Mononuclear cell (primary cell): ENCODE data around the gene GPRIN2. TPM values are rescaled to one million over a fixed set of nuclear protein-coding genes. Genes with fewer than 3 reads are reported as not detected.
"Not testable (repeated sequence)": the region's sequence is repeated elsewhere in the genome, so short reads cannot be mapped to it uniquely, and the experiment has no call there.

Source experiments
- H3K27me3 ChIP-seq: 2 replicates; pipeline ENCODE4 v1.6.0; 2011; ENCODE audit warnings: low read length, control low read depth; ENCODE audit not compliant: insufficient read depth
- H3K4me1 ChIP-seq: 2 replicates; pipeline ENCODE4 v1.5.1; 2011; ENCODE audit warnings: mild to moderate bottlenecking, low read length, control low read depth; ENCODE audit not compliant: insufficient read depth
- H3K4me3 ChIP-seq: 2 replicates; pipeline ENCODE4 v1.5.1; 2011; ENCODE audit warnings: mild to moderate bottlenecking, low read length, moderate library complexity
- H3K9me3 ChIP-seq: 2 replicates; pipeline ENCODE4 v1.5.1; 2011; ENCODE audit warnings: low read depth, mild to moderate bottlenecking, control low read depth, low read length
- total RNA-seq: library from RNA; depleted of rRNA; stranded (reverse); fragments of >200 nt; gene quantifications from one replicate; pipeline ENCODE4 v1.2.3, GENCODE V29; 2012

The GPRIN2 gene
- total RNA-seq, 1 donor: not detected

DNA sequence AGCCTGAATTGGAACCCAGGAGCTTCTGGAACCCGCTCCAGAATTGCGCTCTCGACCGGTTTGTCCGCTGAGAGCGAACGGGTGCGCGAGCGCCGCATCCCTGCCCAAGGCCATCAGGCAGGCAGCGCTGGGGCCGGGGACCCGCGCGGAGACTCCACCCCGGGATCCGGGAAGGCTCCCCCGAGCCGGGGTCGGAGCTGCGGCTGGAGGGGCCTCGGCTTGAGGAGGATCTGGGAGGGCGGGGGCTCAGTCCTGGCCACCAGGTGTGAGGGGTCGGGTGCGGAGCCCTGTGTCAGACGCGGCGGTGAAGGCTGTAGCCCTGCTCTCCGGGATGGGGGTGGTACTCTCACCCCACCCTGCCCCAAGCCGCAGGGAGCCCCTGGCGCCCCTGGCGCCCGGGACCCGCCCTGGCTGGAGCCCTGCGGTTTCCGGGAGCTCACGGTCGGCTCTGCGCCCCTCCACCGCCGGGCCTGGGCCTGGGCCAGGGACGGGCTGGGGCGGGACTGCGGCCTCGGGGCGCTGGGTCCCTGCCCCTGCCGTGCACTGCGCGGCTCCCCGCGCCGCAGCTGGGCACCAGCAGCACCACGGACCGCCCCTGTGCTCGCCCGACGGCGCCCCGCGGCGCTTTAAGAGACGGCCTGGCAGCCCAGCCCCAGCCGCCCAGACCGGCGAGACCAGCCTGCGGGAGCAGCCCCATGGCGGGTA, 22.2 kb upstream of the GPRIN2 start, which contains the start of gene SYT15:
Gene SYT15, plus strand, starts transcription at position 655 of the 705 bp plus-strand sequence. Its CDS starts 41 bp downstream, at position 696.
- not testable (repeated sequence) for H3K4me3 ChIP-seq, H3K4me1 ChIP-seq, H3K27me3 ChIP-seq, H3K9me3 ChIP-seq

DNA sequence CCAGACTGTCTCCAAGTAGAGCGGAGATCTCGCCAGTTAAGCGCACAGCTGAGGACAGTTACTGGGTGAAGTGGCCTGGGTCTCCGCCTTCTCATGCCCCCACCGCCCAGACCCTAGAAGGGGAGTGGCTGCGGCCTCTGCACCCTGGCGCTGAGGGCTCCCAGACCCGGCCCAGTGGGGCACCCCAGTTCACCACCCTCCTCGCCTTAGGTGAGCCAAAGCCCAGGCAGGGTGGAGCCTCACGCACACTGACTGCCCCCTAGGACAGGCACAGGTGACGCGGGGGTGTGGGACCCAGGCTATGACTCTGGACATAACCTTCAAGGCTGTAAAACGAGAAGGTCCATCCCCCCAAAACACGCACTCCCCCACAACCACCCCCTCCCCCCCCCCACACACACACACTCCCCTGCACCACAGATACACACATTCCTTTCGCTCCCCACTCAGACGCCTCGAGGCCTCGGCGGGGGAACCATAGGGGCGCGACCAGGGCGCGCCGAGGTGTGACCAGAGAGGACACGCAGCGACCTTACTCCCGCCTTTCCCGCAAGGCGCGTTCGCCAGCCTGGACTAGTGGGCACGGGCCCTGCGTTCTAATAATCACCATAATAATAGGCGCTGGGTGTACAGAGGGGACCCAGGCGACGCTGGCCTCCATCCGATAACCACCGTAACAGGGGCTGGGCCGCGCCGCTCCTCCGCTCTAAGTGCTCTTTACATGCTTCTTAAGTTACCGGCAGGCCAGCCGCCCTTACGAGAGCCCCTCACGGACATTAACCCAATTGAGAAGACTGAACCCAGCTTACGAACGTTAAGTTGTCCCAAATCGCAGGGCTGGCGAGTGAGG, 21.4 kb upstream of the GPRIN2 start:
- not testable (repeated sequence) for H3K4me3 ChIP-seq, H3K27me3 ChIP-seq, H3K9me3 ChIP-seq, H3K4me1 ChIP-seq

DNA sequence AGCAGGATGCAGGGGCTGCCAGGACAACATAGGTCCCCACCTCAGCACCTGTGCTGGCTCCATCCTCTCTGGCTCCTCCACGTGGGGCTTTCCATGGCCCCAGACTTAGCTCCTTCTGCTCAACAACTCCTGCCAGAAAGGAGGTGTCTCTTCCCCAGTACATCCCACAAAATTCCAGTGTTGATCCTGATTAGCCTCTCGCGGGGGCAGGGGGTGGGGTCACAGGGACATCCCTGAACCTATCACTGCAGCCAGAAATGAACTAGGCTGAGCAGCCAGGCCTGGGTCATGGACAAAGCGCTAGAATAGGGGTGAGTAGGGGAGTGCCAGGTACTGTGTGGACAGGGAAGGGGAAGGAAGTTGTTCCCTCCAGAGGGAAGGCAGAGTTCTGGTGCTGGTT, 17.4 kb upstream of the GPRIN2 start:
- not testable (repeated sequence) for H3K4me3 ChIP-seq, H3K27me3 ChIP-seq, H3K4me1 ChIP-seq, H3K9me3 ChIP-seq

DNA sequence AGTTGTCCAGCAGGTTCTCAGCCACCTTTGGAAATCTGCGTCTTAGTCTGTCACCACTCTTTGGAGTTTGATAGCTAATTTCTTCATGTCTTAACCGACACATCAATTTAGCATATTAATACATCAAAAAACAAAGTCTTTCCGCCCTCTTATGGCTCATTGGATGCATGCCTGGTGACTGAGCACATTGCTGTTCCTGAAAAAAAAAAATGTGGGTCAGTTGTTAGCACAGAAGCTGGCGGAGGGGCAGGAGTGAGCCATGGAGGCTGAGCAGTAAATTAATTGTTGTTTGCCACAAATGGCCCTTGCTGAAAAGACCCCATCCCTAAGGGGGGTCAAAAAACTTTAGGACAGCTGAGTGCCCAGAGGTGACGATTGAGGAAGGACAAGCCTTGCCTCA, 16.9 kb upstream of the GPRIN2 start:
- H3K9me3 ChIP-seq, H3K4me1 ChIP-seq, H3K4me3 ChIP-seq, H3K27me3 ChIP-seq: not testable (repeated sequence)

DNA sequence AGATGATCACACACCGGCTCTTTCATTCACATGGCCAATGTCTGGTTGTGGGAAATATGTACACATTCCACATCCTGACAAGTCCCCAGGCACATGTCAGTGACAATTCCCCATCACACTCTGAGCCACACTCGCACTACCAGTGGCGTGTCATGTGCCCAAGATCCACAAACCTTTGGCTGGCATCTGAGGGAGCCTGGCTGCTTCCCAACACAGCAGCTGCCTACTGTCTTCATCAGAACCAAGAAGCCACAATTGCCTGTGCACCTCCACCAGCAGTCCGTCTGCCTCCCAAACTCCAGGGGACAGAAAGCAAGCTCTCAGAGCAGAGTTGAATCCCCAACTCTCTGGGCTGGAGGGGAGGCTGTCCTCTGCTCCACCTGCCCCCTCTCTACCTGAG, 16.3 kb upstream of the GPRIN2 start:
- not testable (repeated sequence) for H3K4me1 ChIP-seq, H3K4me3 ChIP-seq, H3K27me3 ChIP-seq

DNA sequence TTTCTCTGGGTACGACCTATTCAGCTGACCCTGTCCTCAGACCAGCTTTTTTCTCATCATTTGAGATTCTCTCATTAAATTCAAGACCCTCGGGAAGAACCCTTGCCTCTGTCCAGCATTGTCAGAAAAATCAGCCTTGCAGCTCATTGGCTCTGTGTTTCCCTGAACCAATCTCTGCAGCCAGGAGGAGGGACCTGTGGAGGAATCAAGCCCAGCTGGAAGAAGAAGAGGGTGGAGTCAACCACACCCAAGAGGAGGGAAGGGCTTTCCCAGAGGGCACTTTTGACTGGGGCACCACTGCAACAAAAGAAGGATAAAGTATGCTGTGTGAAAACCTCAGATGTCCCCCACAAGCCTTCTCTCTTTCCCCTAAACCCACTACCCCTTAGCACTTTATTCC, 14.2 kb upstream of the GPRIN2 start:
- H3K4me1 ChIP-seq, H3K4me3 ChIP-seq, H3K27me3 ChIP-seq, H3K9me3 ChIP-seq: not testable (repeated sequence)

More for the DNA sequence above, 16.3 kb upstream of the GPRIN2 start:
- not testable (repeated sequence) for H3K9me3 ChIP-seq

DNA sequence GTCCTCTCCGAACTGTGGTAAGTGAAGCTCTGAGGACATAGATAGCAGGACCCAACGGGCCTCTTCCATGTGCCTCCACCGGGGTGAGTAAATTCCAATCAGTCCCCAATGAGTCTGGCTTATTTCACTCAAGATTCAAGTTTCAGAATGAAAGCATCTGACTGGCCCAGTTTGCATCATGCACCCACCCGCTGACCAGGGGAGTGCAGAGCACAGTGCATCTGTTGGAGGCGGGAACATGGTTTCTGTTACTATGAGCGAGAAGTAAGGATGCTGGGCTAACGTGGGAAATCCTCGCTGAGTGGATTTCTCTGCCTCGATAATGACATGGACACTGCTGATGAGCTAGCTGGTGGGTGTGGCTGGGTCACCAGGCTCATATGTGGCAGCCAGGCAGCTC, 10.7 kb upstream of the GPRIN2 start:
- H3K9me3 ChIP-seq, H3K4me1 ChIP-seq, H3K4me3 ChIP-seq, H3K27me3 ChIP-seq: not testable (repeated sequence)

DNA sequence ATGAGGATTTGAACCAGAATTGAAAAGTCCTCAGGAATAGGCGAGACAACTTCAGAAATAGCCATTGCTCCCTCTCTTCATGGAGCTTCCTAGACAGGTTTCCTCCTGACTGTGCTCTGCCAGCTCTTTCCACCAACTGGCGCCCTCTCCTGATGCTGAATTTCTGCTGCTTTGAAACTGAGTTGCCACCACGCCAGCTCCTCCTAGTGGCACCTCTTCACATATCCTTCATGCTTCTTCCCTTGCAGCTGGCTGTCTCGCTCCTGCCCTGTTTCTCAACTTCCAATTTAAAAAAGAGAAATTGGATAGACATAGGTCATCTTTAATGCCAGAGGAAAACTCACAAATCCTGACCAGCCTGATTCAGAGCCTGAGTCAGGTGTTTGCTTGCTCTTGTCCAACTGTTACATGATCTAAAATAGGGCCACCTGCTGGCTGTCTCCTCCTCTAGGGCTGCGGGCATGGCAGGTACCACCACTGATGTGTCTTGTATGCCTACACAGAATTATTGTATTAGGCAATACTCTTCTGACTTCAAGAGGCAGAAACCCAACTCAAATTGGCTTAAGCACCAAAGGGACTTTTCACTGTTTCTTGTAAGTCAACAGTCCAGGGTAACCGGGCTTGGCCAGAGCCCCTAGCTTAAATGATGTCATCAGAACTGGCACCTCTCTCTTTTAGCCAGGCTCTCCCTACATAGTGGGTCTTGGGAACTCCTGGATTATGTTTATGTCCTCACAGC, 9.3 kb upstream of the GPRIN2 start:
- not testable (repeated sequence) for H3K27me3 ChIP-seq, H3K4me3 ChIP-seq, H3K4me1 ChIP-seq

DNA sequence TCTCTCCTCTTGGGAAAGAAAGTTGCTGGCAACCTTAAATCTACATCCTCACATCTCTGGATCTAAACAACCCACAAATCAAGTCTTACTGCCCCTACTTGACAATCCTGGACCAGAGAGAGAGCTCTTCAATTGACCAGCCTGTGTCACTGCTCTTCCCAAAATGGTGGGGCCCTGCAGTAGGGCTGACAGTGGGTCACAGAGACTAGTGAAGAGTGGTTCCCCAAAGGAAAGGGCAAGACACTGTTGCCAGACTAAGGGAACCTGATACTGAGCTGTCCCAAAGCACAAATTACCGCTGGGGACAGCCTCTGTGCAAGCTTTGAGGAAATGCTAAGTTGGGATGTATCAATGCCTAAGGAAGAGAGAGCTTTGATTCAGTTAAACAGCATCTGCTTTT, 4.5 kb upstream of the GPRIN2 start:
- no peak overlapping the region for H3K4me3 ChIP-seq
- no peaks in the 10 kb centered on the region for H3K9me3 ChIP-seq
- H3K27me3 ChIP-seq: peaks cover 32% of the 10 kb centered on the region
- no peaks in the 10 kb centered on the region for H3K4me1 ChIP-seq

More for the DNA sequence above, 9.3 kb upstream of the GPRIN2 start:
- not testable (repeated sequence) for H3K9me3 ChIP-seq

DNA sequence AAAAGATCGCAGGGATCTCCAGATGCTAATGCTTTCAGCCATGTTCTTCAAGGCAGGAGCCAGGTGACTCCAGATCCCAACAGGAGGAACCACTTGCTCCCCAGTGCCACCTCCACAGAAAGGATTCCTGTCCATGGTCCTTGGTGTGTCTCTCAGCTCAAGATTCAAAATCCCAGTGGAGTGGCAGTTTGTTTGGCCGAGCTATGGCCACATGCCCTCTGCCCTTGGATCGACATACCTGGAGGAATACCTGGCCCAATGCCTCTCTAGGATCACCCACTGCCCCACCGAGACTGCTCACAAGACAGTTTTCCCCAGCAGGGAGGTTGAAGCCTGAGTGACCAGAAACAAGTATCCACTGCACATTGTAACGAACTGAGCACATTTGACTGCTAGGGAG, 3.9 kb upstream of the GPRIN2 start:
- Histone ChIP-seq H3K4me1 (no peaks in the 10 kb centered on the region), H3K27me3 (peaks cover 38% of the 10 kb centered on the region), H3K9me3 (no peaks in the 10 kb centered on the region), H3K4me3 (no peak overlapping the region)

DNA sequence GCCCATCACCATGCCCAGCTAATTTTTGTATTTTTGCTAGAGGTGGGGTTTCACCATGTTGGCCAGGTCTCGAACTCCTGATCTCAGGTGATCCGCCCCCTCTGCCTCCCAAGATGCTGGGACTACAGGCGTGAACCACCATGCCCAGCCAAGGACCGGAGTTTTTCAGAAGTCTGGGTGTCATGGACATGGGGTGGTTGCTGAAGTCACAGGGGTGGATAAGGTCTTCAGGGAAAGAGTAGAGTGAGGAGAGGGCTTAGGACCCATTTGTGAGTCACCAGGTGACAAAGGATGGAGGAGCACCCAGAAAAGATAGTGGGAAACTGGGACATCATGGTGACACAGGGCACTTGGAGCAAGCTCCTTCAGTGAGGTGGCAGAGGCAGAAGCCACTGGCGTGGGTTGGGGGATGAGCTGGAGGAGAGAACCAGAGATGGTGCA, 2.8 kb upstream of the GPRIN2 start:
- Histone ChIP-seq H3K9me3 (no peaks in the 10 kb centered on the region), H3K27me3 (peaks cover 45% of the 10 kb centered on the region), H3K4me1 (no peaks in the 10 kb centered on the region), H3K4me3 (no peak overlapping the region)

DNA sequence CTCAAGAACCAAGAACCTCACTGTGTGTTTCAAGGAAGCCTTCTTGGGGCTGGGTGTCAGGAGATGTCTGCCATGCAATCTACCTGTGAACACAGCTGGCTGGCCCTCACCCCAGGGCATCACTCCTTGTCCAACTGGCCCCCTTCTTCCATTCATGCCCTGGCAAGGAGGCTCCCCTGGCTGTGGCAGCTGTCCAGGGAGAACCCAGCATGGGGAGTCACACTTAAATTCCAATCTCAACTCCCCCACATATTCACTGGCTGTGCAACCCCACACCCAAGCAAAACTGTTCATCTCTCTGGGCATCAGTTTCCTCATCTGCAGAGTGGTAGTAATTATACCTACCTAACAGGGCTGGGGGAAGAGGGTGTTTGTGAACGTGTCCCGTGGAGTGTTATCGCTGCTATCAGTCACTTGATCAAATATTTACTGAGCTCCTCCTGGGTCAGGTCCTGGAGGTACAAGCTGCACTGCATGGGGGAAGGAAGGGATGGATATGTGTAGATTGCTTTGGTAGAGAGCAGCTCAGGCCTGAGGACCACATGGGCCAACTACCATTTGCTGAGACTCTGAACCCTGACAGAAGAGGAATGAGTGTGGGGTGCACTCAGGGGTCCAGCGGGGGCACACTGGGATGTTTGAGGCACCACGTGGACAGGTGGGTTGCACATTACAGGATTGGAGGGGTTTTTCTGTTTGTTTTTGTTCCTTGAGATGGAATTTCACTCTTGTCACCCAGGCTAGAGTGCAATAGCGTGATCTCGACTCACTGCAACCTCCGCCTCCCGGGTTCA, 2.1 kb upstream of the GPRIN2 start:
- H3K27me3 ChIP-seq: peaks cover 45% of the 10 kb centered on the region
- H3K4me3 ChIP-seq: no peak overlapping the region
- no peaks in the 10 kb centered on the region for H3K4me1 ChIP-seq
- no peaks in the 10 kb centered on the region for H3K9me3 ChIP-seq

DNA sequence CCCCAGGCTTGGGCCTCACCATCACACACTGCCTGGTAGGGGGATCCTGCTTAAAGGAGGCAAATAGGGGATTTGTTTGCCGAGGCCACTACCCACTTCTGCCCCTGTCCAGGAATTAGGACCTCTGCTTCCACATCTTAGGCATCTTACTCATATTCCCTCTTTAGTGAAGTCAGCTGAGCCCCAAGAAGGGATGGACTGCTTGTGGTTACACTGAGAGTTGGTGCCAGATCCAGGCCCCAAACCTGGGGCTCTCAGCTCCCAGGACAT, 1.6 kb upstream of the GPRIN2 start:
- no peaks in the 10 kb centered on the region for H3K4me1 ChIP-seq
- no peak overlapping the region for H3K4me3 ChIP-seq
- peaks cover 45% of the 10 kb centered on the region for H3K27me3 ChIP-seq
- H3K9me3 ChIP-seq: no peaks in the 10 kb centered on the region

DNA sequence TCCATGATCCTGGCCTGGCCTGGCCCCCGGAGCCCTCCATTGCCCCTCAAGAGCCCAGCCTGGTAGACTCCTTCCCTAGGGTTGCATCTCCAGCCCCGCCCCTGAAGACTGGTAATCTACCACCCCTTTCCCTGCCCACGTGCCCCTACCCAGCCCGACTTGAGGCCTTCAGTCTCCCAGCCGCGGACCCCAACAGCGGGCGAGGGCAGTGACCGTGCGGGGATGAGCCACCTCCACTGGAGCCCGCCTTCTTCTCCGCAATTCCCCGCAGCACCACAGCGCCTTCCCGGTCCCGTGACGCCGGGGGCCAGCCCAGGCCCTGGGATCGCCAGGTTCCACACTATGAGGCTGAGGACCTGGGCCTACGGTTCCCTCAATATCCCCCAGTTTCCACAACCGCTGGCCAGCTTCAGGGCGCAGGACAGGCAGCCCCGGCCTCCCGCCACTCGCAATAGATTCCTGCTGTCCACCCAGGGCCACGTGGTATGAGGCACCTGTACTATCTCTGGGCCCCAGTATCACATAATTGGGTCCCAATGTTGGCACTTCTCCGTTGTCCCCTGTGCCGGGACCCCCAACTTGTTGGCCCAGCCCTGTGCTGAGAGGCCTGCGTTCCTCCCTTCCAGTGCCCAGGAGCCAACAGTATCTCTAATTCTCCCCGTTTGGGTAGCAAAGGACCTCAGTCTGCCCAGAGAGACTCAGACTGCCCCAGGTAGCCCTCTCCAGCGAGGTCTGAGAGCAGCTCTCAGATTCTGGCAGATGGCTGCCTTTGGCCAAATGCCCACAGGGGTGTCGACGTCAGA, 1.1 kb upstream of the GPRIN2 start:
- H3K4me3 ChIP-seq: no peak overlapping the region
- no peaks in the 10 kb centered on the region for H3K4me1 ChIP-seq
- H3K27me3 ChIP-seq: peaks cover 45% of the 10 kb centered on the region
- no peaks in the 10 kb centered on the region for H3K9me3 ChIP-seq
